ENCODE data around the gene TTC28.

Gene TTC28

GRCh38 chr22:28031383-28031922 is 648.2 kb downstream of the TTC28 start:
- H3K36me3 ChIP-seq (ENCODE audit: low read length): no peaks in the 10 kb centered on the region
- no peaks in the 10 kb centered on the region for H3K79me2 ChIP-seq (ENCODE audit: insufficient read depth, low read length)
- H3K9me2 ChIP-seq (replicated peaks; ENCODE audit: insufficient read depth, low read length): no peaks in the 10 kb centered on the region
- no peaks in the 10 kb centered on the region for H3K9me3 ChIP-seq (ENCODE audit: insufficient read depth, low read length)
- no peak overlapping the region for H3K27ac ChIP-seq (ENCODE audit: low read depth, low read length)
- H2AFZ ChIP-seq (ENCODE audit: low read depth, low read length, severe bottlenecking): no peak overlapping the region
- H3K4me2 ChIP-seq (ENCODE audit: low read depth, low read length, poor library complexity, severe bottlenecking): no peak overlapping the region
- no peak overlapping the region for H3K9ac ChIP-seq (ENCODE audit: low read length)
- no peak for TF ChIP-seq EZH2phosphoT487 (conservative IDR thresholded peaks at IDR 0.05; ENCODE audit: low read length)
- TF ChIP-seq CTCF (IDR thresholded peaks at IDR 0.05; ENCODE audit: insufficient read depth, low read length, poor library complexity, severe bottlenecking): no peak
- H3F3A ChIP-seq (ENCODE audit: insufficient read depth): no peaks in the 10 kb centered on the region
- no peak overlapping the region for H3K4me3 ChIP-seq (ENCODE audit: insufficient read depth, low read length, poor library complexity, severe bottlenecking)
- no peaks in the 10 kb centered on the region for H4K20me1 ChIP-seq (ENCODE audit: low read depth, low read length)
- no peaks in the 10 kb centered on the region for H3K27me3 ChIP-seq (ENCODE audit: low read length)

- Histone ChIP-seq H3K9me2 (replicated peaks; ENCODE audit: insufficient read depth, low read length) (no peaks in the 10 kb centered on the region), H3K4me3 (ENCODE audit: insufficient read depth, low read length, poor library complexity, severe bottlenecking) (no peak overlapping the region), H3K79me2 (ENCODE audit: insufficient read depth, low read length) (no peaks in the 10 kb centered on the region), H3K27ac (ENCODE audit: low read depth, low read length) (no peak overlapping the region), H4K20me1 (ENCODE audit: low read depth, low read length) (no peaks in the 10 kb centered on the region), H2AFZ (ENCODE audit: low read depth, low read length, severe bottlenecking) (no peak overlapping the region), H3K4me2 (ENCODE audit: low read depth, low read length, poor library complexity, severe bottlenecking) (no peak overlapping the region), H3K27me3 (ENCODE audit: low read length) (no peaks in the 10 kb centered on the region), H3K9me3 (ENCODE audit: insufficient read depth, low read length) (no peaks in the 10 kb centered on the region), H3K36me3 (ENCODE audit: low read length) (no peaks in the 10 kb centered on the region), H3K9ac (ENCODE audit: low read length) (no peak overlapping the region), H3F3A (ENCODE audit: insufficient read depth) (no peaks in the 10 kb centered on the region)
- no peak for TF ChIP-seq EZH2phosphoT487 (conservative IDR thresholded peaks at IDR 0.05; ENCODE audit: low read length)
- no peak for TF ChIP-seq CTCF (IDR thresholded peaks at IDR 0.05; ENCODE audit: insufficient read depth, low read length, poor library complexity, severe bottlenecking)
Observed at GRCh38 chr22:28030473-28030872, 649.2 kb downstream of the TTC28 start.

- no peaks in the 10 kb centered on the region for H3K27me3 ChIP-seq (ENCODE audit: low read length)
- no peaks in the 10 kb centered on the region for H3K9me3 ChIP-seq (ENCODE audit: insufficient read depth, low read length)
- no peak overlapping the region for H2AFZ ChIP-seq (ENCODE audit: low read depth, low read length, severe bottlenecking)
- H3K9me2 ChIP-seq (replicated peaks; ENCODE audit: insufficient read depth, low read length): no peaks in the 10 kb centered on the region
- no peaks in the 10 kb centered on the region for H3K79me2 ChIP-seq (ENCODE audit: insufficient read depth, low read length)
- no peak overlapping the region for H3K4me3 ChIP-seq (ENCODE audit: insufficient read depth, low read length, poor library complexity, severe bottlenecking)
- H3K36me3 ChIP-seq (ENCODE audit: low read length): no peaks in the 10 kb centered on the region
- H3F3A ChIP-seq (ENCODE audit: insufficient read depth): no peaks in the 10 kb centered on the region
- TF ChIP-seq EZH2phosphoT487 (conservative IDR thresholded peaks at IDR 0.05; ENCODE audit: low read length): no peak
- TF ChIP-seq CTCF (IDR thresholded peaks at IDR 0.05; ENCODE audit: insufficient read depth, low read length, poor library complexity, severe bottlenecking): no peak
- no peaks in the 10 kb centered on the region for H4K20me1 ChIP-seq (ENCODE audit: low read depth, low read length)
- H3K4me2 ChIP-seq (ENCODE audit: low read depth, low read length, poor library complexity, severe bottlenecking): no peak overlapping the region
- H3K9ac ChIP-seq (ENCODE audit: low read length): no peak overlapping the region
- no peak overlapping the region for H3K27ac ChIP-seq (ENCODE audit: low read depth, low read length)
Observed at GRCh38 chr22:28029956-28030355, 649.7 kb downstream of the TTC28 start.

Data from SU-DHL-6 (cell line).